Activated T-cell treated with anti-CD3 and anti-CD28 coated beads, Interleukin-2, amount 50 U/mL, for 24 hours (primary cell): ENCODE results near the gene HDAC9.

Source experiments
- DNase-seq: peaks from one replicate; pipeline ENCODE4 v3.0.0-alpha.2; 2020
- H3K27ac Mint-ChIP-seq: 2 replicates; pipeline ENCODE4 v1.8.0; 2020; ENCODE audit warnings: mild to moderate bottlenecking, mixed read lengths
- H3K27me3 Mint-ChIP-seq: 2 replicates; pipeline ENCODE4 v1.8.0; 2020; ENCODE audit warnings: mixed read lengths
- H3K36me3 Mint-ChIP-seq: 2 replicates; pipeline ENCODE4 v1.8.0; 2020; ENCODE audit warnings: low read depth, mixed read lengths
- H3K4me1 Mint-ChIP-seq: 2 replicates; pipeline ENCODE4 v1.8.0; 2020; ENCODE audit warnings: low read depth, mixed read lengths
- H3K4me3 Mint-ChIP-seq: 2 replicates; pipeline ENCODE4 v1.8.0; 2020; ENCODE audit warnings: mild to moderate bottlenecking, moderate library complexity, mixed read lengths
- H3K9me3 Mint-ChIP-seq: 2 replicates; pipeline ENCODE4 v1.8.0; 2020; ENCODE audit warnings: mixed read lengths

HDAC9 gene

DNA sequence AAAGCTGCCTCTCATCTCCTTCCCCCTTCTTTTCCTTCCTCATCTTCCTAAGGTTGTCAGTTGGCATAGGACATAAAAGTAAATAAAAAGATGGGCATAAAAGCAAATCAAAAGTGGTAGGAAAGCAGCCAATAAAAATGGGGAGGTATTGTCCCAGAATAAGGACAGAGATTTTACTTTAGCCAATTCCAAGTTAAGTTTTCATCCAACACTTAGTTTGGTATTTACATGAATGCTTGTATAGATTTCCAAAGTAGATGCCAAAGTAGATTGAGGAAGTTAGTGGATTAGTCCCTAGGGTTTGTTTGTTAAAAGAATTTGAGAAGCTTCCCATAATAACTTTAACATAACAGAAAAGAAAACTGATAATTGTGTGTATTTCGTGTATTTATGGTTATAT is 33.7 kb downstream of the HDAC9 start:
- no peak overlapping the region for H3K27ac Mint-ChIP-seq
- no peaks in the 10 kb centered on the region for H3K27me3 Mint-ChIP-seq
- no peaks in the 10 kb centered on the region for H3K9me3 Mint-ChIP-seq
- DNase-seq, result no peak
- no peaks in the 10 kb centered on the region for H3K36me3 Mint-ChIP-seq
- no peaks in the 10 kb centered on the region for H3K4me1 Mint-ChIP-seq
- no peak overlapping the region for H3K4me3 Mint-ChIP-seq

DNA sequence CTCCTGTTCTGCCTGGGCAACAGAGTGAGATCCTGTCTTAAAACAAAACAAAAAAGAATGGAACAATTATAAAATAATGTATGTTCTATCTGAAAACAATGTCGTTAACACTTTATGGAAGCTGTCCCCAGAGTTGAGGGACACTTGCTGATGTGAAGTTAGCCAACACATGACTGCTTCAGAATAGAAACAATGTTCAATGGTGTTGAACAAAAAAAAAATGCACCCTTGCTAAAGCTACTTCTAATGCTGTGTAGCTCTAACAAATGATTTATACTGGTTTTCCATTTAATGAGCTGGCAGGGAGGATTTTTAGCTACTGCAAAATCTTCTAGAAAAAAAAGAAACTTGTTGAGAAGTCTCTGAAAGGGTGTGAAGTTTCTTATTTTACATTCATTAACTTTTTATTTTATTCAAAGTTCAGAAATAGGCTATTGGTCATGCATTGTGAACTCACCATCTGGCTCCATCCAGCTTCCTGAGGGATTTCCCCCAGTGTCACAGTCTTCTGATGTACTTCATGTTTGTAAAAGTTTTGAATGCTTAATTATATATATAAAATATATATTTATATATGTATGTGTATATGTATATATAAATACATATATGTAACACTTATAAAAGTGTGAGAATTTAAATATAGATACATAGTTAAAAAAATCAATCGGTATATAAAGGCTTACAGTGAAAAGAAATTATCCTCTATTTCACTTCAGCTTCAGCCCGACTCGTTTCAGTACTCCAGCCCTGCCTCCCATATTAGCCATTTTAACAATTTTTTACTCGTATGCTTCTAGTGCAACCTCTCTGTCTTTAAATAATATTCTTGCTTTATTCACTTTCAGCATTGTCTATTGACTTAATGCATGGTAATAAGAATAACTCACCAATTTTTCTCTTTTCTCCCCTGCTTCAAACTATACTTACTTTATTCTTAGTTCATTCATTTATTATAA is 35.0 kb downstream of the HDAC9 start:
- H3K36me3 Mint-ChIP-seq, result no peaks in the 10 kb centered on the region
- no peaks in the 10 kb centered on the region for H3K27me3 Mint-ChIP-seq
- H3K27ac Mint-ChIP-seq, result no peak overlapping the region
- no peak overlapping the region for H3K4me3 Mint-ChIP-seq
- H3K9me3 Mint-ChIP-seq, result no peaks in the 10 kb centered on the region
- no peaks in the 10 kb centered on the region for H3K4me1 Mint-ChIP-seq
- DNase-seq, result no peak

DNA sequence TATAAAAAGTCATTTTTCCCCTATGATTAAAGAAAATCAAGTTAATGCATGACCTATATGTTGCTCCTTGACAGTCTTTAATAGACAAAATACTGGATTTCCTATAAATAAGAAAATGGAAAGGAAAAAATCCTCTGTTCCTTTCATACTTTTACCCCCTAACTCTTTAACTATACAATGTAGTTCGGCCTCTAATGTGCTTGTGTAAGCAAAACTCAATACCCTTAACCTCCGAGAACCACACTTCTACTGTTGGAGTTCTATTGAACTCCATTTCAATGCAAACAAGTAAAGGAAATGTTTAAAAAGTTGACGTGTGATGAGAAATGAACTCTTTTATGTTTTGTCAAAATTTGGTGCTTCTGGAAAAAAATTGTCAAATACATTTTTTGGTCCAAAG is 36.0 kb downstream of the HDAC9 start:
- H3K27ac Mint-ChIP-seq, result no peak overlapping the region
- no peaks in the 10 kb centered on the region for H3K9me3 Mint-ChIP-seq
- no peak overlapping the region for H3K4me3 Mint-ChIP-seq

DNA sequence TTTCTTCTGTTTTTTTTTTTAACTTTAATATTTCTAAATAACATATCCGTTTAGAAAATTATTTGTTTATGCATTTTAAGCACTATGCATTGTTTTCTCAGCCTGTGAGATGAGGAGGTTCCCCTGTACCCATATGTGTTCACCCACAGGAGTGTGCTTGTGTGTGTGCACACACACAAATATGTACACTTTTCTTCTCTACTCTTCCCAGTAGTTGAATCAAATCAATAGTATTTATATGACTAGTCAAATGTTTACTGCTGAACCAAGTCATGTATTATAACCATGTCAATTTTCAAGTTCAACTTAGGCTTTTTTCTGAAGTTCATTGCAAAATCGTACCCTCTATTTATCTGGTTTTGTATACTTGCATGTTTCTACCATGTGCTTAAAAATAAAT is 37.3 kb downstream of the HDAC9 start:
- Mint-ChIP-seq H3K36me3 (no peaks in the 10 kb centered on the region), H3K4me1 (peaks cover under 1% of the 10 kb centered on the region), H3K27me3 (no peaks in the 10 kb centered on the region), H3K4me3 (no peak overlapping the region), H3K27ac (no peak overlapping the region), H3K9me3 (no peaks in the 10 kb centered on the region)
- no peak for DNase-seq

More for the DNA sequence above, 36.0 kb downstream of the HDAC9 start:
- H3K36me3 Mint-ChIP-seq, result no peaks in the 10 kb centered on the region
- H3K27me3 Mint-ChIP-seq, result no peaks in the 10 kb centered on the region
- H3K4me1 Mint-ChIP-seq, result no peaks in the 10 kb centered on the region
- DNase-seq, result no peak

DNA sequence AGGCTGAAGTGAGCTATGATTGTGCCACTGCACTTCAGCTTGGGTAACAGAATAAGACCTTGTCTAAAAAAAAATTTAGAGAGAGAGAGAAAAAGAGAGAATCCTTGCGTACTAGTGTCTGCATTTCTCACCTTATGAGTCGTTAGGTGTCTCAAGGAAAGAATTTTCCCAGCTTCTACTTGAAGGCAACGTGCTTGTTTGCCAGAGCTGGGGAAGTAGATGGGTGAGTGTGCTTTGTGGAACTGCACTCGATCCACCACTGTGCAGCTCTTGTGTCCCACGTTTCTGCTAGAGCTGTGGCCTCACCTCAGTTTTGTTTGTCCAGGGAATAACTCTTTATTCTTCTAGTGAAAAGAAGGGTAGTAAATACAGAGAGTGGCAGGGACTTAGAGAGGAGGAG is 38.9 kb downstream of the HDAC9 start:
- Mint-ChIP-seq H3K27ac (no peak overlapping the region), H3K4me1 (peaks cover 9% of the 10 kb centered on the region), H3K9me3 (no peaks in the 10 kb centered on the region), H3K4me3 (no peak overlapping the region), H3K27me3 (no peaks in the 10 kb centered on the region), H3K36me3 (no peaks in the 10 kb centered on the region)
- DNase-seq, result no peak

DNA sequence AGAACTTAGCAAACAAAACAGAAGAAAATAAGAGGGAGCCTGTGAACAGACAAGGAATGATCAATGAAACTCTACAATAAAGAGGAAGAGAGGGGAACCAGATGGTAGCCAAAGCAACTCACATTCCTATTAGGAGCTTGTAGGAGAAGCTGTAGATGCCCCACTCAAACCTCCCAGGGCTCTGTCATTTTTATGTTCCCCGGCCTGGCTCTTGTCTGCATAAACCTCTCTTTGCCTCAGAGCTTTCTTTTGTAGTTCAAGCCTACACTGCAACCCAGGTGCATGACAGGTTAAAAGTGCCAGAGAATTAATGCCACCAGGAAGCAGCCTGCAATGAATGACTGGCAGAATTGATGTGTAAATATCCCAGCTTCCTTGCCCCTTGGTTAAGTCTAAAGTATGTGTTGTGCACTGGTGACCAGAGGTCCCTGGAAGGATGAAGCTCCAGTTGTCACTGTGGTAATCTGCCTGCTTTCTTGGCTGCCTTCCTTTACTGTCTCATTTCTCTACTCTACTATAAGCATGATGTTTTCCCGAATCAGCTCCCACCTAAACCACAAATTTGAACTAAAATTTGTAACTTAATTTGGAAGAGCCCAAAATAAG is 40.4 kb downstream of the HDAC9 start:
- Mint-ChIP-seq H3K36me3 (no peaks in the 10 kb centered on the region), H3K4me1 (peaks cover 9% of the 10 kb centered on the region), H3K4me3 (no peak overlapping the region), H3K9me3 (no peaks in the 10 kb centered on the region), H3K27ac (no peak overlapping the region), H3K27me3 (no peaks in the 10 kb centered on the region)
- DNase-seq, result no peak

DNA sequence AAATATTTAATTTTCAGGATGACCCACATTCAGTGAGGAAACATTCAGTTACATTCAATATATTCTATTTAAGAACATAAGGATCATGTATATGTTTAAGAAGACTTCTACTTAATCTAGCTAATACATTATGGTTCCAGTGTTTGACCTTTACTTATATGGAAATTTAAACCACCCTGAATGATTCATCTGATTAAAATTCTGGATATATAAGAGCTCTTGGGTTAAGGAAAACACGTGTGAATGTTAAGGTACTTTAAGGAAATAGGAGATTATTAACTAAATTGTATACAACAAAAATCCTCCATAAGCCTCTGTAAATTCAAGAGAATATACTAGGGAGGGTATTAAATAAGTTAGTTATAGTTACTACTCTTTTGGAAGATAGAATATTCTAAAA is 40.9 kb downstream of the HDAC9 start:
- Mint-ChIP-seq H3K36me3 (no peaks in the 10 kb centered on the region), H3K4me1 (peaks cover 9% of the 10 kb centered on the region), H3K27ac (no peak overlapping the region), H3K27me3 (no peaks in the 10 kb centered on the region), H3K9me3 (no peaks in the 10 kb centered on the region), H3K4me3 (no peak overlapping the region)
- no peak for DNase-seq

DNA sequence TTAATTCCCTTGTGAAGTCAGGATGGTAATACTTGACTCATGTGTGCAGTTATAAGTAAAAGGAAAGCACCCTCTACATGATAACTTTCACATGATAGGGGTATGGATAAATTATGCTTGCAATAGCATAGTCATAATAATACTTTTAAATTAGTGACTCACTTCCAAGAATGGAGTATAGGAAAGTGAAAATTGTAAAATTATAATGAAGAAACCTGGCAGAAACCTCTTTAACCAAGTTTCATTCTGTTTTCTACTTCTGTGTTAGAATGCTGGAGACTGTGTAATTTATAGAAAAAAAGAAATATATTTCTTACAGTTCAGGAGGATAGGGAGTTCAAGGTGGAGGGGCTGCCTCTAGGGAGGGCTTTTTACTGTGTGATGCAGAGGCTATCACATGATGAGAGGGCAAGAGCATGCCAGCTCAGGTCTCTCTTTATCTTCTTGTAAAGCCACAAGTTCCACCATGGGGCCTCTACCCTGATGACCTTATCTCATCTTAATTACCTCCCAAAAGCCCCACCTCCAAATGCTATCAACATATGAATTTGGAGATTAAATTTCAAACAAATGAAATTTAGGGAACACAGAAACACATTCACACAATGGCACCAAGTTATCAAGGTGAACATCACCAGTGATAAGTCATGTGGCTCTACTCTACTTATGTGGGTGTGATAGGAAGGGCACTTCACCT is 43.2 kb downstream of the HDAC9 start:
- Mint-ChIP-seq H3K4me3 (no peak overlapping the region), H3K4me1 (peaks cover 9% of the 10 kb centered on the region), H3K27ac (peak overlapping the region; percentile 72), H3K36me3 (no peaks in the 10 kb centered on the region), H3K9me3 (no peaks in the 10 kb centered on the region), H3K27me3 (no peaks in the 10 kb centered on the region)
- DNase-seq, result no peak

DNA sequence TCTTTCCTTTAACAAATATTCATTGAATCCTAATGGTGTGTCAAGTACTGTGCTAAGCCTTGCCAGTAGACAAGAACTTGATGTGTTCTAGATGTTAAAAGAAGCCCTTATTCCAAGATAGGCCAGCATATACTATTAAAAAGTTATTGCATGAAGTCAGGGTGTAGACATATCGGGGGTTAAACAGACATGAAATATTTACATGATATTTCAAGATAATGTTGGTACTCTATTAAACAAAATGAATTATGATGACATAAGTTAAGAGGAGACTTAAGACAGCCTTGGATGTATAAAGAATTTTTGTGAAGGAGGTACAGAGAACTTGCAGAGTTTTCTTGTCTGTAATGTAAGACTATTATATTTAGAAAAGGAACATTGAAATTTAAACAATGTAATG is 44.8 kb downstream of the HDAC9 start:
- Mint-ChIP-seq H3K36me3 (no peaks in the 10 kb centered on the region), H3K27me3 (no peaks in the 10 kb centered on the region), H3K4me1 (peaks cover 9% of the 10 kb centered on the region), H3K9me3 (no peaks in the 10 kb centered on the region), H3K4me3 (no peak overlapping the region), H3K27ac (no peak overlapping the region)
- no peak for DNase-seq

DNA sequence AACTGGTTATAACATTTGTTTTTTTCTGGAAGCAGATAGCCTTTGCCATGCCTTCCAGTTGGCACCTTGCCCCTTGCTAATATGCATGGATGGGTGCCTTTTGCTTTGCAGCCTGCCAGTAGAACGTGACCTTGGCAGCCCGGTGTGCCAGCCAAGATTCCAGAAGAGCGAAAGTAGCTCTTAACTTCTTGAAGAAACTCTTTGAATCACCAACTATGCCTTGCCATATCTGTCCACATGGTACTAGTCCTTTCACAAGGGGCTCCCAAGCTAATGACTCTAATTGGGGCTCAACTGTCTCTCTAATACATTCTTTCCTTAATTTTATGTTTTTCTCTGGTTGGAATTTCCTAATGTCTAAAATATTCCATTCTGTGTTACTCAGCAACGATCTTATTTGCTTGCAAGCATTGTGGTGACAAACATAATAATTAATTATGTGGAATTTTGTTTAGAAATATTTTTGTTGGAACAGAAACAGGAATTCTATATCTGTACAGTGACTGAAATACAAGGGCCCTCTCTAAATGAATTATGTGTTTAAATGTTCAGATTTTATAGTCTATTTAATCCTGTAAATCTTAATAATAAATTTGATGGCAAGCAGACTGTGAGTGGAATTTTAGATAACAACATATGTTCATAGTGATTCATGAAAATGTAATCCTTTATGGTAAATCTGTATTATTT is 45.8 kb downstream of the HDAC9 start:
- H3K4me1 Mint-ChIP-seq, result peaks cover 9% of the 10 kb centered on the region
- H3K36me3 Mint-ChIP-seq, result no peaks in the 10 kb centered on the region
- no peaks in the 10 kb centered on the region for H3K9me3 Mint-ChIP-seq
- no peak overlapping the region for H3K4me3 Mint-ChIP-seq
- H3K27me3 Mint-ChIP-seq, result no peaks in the 10 kb centered on the region
- H3K27ac Mint-ChIP-seq, result no peak overlapping the region
- DNase-seq, result no peak

DNA sequence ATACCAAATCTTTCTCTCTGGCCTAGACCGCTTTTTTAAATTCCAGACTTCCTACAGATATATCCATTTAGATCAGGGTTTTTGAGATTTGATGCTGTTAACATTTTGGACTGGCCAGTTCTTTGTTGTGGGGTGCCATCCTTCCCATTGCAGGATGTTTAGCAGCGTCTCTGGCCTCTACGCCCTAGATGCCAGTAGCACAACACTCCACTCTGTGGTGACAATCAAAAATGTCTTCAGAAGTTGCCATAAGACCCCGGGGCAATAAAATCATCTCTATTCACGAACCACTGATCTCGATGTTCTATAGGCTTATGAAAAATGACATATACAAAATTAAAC is 46.3 kb downstream of the HDAC9 start:
- no peak for DNase-seq
- H3K4me3 Mint-ChIP-seq, result no peak overlapping the region
- peaks cover 9% of the 10 kb centered on the region for H3K4me1 Mint-ChIP-seq
- no peaks in the 10 kb centered on the region for H3K36me3 Mint-ChIP-seq
- no peaks in the 10 kb centered on the region for H3K27me3 Mint-ChIP-seq
- H3K27ac Mint-ChIP-seq, result no peak overlapping the region
- H3K9me3 Mint-ChIP-seq, result no peaks in the 10 kb centered on the region

DNA sequence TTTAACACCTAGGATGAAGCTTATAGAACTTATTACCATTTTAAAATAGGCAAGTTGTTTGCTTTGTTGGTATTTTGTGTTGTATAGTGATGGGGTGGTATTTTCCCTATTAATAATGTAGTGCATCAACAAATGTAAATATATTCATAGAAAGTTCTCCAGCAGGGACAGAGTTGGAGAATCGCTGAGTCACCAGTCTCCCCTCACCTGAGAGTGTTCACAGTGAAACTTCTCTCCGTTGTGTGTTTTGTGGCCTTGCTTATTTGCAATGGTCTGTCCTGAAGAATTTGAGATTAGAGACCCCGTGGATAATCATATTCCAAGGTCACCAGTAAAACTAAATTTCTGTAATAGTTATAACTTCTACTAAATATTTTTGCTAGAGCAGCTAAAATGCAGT is 51.0 kb downstream of the HDAC9 start:
- Mint-ChIP-seq H3K4me3 (no peak overlapping the region), H3K4me1 (no peaks in the 10 kb centered on the region), H3K36me3 (no peaks in the 10 kb centered on the region), H3K27ac (no peak overlapping the region), H3K9me3 (no peaks in the 10 kb centered on the region), H3K27me3 (no peaks in the 10 kb centered on the region)
- DNase-seq, result no peak

DNA sequence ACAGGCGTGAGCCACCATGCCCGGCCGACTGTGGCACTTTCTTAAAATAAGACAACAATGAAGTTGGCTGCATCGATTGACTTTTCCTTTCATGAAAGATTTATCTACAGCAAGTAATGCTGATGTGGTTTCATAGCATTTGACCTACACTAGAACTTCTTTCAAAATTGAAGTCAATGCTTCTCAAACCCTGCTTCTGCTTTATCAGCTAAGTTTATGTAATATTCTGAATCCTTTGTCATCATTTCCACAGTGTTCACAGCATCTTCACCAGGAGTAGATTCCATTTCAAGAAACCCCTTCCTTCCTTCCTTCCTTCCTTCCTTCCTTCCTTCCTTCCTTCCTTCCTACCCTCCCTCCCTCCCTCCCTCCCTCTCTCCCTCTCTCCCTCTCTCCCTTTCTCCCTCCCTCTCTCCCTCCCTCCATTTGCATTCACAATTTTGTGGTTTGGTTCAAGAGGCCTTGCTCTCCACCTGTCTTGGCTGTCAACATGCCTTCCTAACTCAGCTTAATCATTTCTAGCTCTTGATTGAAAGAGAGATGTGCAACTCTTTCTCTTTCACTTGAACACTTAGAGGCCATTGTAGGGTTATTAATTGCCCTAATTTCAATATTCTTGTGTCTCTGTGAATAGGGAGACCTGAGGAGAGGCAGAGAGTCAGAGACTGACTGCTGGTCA is 52.1 kb downstream of the HDAC9 start:
- no peaks in the 10 kb centered on the region for H3K27me3 Mint-ChIP-seq
- H3K4me1 Mint-ChIP-seq, result no peaks in the 10 kb centered on the region
- H3K27ac Mint-ChIP-seq, result no peak overlapping the region
- DNase-seq, result no peak
- H3K9me3 Mint-ChIP-seq, result no peaks in the 10 kb centered on the region
- no peaks in the 10 kb centered on the region for H3K36me3 Mint-ChIP-seq
- no peak overlapping the region for H3K4me3 Mint-ChIP-seq

DNA sequence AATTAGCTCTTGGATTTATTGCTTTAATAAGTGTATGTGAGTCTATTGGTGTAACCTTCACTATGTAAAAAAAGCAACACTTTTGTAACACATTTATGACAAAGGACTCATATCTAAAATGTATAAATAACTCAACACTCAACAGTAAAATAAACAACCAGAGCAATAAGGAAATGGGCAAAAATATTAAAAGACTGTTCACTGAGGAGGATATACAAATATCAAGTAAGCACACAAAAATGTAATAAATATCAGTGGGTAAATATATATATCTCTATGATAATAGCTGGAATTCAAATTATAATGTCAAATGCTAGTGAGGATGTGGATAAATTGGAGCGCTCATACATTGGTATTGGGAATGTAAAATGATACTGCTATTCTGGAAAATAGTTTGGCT is 53.0 kb downstream of the HDAC9 start:
- DNase-seq, result no peak
- H3K36me3 Mint-ChIP-seq, result no peaks in the 10 kb centered on the region
- H3K4me3 Mint-ChIP-seq, result no peak overlapping the region
- H3K9me3 Mint-ChIP-seq, result no peaks in the 10 kb centered on the region
- no peak overlapping the region for H3K27ac Mint-ChIP-seq
- no peaks in the 10 kb centered on the region for H3K4me1 Mint-ChIP-seq
- H3K27me3 Mint-ChIP-seq, result no peaks in the 10 kb centered on the region
